KOPT-K1 (cell line): ENCODE data around the gene TCEAL7.
A peak's percentile ranks its signal among the peaks of the same experiment; 100 is the strongest.
"Not testable (repeated sequence)": the region's sequence is repeated elsewhere in the genome, so short reads cannot be mapped to it uniquely, and the experiment has no call there.

Experiments used
- H3K27ac ChIP-seq: fragments of 200-600 bp; sonication (generic); 2 replicates; pipeline ENCODE4 v1.5.1; 2016; ENCODE audit warnings: antibody characterized with exemption, mild to moderate bottlenecking, low read depth, low read length; ENCODE audit not compliant: poor library complexity, severe bottlenecking
- H3K36me3 ChIP-seq: fragments of 200-600 bp; sonication (generic); 2 replicates; pipeline ENCODE4 v1.5.1; 2017; ENCODE audit warnings: antibody characterized with exemption, mild to moderate bottlenecking, low read length, moderate library complexity; ENCODE audit not compliant: insufficient read depth
- H3K9me3 ChIP-seq: fragments of 200-600 bp; sonication (generic); 2 replicates; pipeline ENCODE4 v1.5.1; 2017; ENCODE audit warnings: antibody characterized with exemption, low read length, mild to moderate bottlenecking; ENCODE audit not compliant: insufficient read depth, poor library complexity, severe bottlenecking

The TCEAL7 gene

DNA sequence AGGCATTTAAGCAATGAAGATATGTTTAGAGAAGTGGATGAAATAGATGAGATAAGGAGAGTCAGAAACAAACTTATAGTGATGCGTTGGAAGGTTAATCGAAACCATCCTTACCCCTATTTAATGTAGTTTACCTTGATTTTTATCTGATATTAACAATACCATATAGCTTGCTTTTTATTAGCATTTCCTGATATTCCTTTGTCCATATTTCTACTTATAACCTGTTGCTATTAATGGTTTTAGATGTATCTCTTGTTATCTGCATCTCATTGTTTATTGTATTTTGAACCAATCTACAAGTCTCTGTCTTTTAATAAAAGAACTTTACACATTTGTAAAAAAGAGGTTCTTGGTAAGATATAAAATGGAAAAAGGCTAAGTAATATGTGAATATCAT lies 27.8 kb downstream of the TCEAL7 start:
- no peak overlapping the region for H3K27ac ChIP-seq
- no peaks in the 10 kb centered on the region for H3K36me3 ChIP-seq
- H3K9me3 ChIP-seq, result no peaks in the 10 kb centered on the region

DNA sequence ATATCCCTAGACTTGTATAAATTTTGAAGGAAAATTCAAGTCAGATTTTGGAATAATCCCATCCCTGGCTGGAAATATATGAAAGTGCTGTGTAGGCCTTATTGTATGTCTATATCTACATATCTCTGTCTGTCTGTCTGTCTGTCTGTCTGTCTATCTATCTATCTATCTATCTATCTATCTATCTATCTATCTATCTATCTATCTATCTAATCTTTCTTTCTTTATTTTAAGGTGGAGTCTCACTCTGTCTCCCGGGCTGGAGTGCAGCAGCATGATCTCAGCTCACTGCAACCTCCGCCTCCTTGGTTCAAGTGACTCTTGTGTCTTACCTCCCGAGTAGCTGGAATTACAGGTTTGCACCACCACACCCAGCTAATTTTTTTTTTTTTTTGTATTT lies 29.6 kb downstream of the TCEAL7 start:
- not testable (repeated sequence) for H3K36me3 ChIP-seq, H3K27ac ChIP-seq, H3K9me3 ChIP-seq

GRCh38 chrX:103360092-103360491 lies 30.1 kb downstream of the TCEAL7 start:
- Histone ChIP-seq H3K36me3 (no peaks in the 10 kb centered on the region), H3K27ac (no peak overlapping the region), H3K9me3 (no peaks in the 10 kb centered on the region)

DNA sequence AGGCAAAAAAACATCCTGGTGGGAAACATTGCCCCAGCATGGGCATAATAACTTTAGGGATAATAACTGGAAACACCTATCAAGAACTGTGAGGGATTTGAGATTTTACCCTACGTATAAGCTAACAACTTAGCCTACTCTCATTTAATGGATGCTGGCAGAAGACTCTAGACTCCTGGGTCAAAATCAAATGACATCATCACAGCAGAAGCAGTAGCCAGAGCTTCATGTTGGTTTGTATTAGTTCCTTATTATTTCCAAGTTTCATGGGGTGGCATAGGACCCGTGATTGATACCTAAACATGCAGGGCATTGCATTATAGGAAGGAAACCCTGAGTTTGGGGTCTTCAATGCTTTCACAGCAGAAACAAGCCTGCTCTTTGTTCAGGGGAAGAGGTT lies 30.9 kb downstream of the TCEAL7 start:
- H3K9me3 ChIP-seq, result no peaks in the 10 kb centered on the region
- H3K27ac ChIP-seq, result no peak overlapping the region
- H3K36me3 ChIP-seq, result no peaks in the 10 kb centered on the region

GRCh38 chrX:103361798-103362197 lies 31.8 kb downstream of the TCEAL7 start:
- H3K36me3 ChIP-seq, result no peaks in the 10 kb centered on the region
- H3K9me3 ChIP-seq, result no peaks in the 10 kb centered on the region
- H3K27ac ChIP-seq, result no peak overlapping the region

GRCh38 chrX:103362474-103362873 lies 32.4 kb downstream of the TCEAL7 start:
- H3K27ac ChIP-seq, result no peak overlapping the region
- no peaks in the 10 kb centered on the region for H3K9me3 ChIP-seq
- no peaks in the 10 kb centered on the region for H3K36me3 ChIP-seq

DNA sequence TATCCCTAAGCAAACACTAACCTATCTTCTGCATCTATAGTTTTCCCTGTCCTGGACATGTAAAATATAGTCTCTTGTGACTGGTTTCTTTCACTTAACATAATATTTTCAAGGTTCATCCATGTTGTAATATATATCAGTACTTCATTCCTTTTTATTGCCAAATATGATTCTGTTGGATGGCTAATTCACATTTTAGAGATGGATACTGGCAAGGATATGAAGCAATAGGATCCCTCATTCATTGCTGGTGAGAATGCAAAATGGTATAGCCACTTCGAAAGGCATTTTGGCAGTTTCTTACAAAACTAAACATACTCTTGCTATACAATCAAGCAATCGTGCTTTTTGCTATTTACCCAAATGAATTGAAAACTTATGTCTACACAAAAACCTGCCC lies 33.0 kb downstream of the TCEAL7 start:
- H3K36me3 ChIP-seq, result no peaks in the 10 kb centered on the region
- no peaks in the 10 kb centered on the region for H3K9me3 ChIP-seq
- no peak overlapping the region for H3K27ac ChIP-seq

- Histone ChIP-seq H3K36me3 (no peaks in the 10 kb centered on the region), H3K9me3 (no peaks in the 10 kb centered on the region), H3K27ac (no peak overlapping the region)
Measured at GRCh38 chrX:103367502-103367901, 37.5 kb downstream of the TCEAL7 start.

GRCh38 chrX:103369479-103369878 lies 39.4 kb downstream of the TCEAL7 start:
- Histone ChIP-seq H3K9me3 (no peaks in the 10 kb centered on the region), H3K27ac (no peak overlapping the region), H3K36me3 (no peaks in the 10 kb centered on the region)

DNA sequence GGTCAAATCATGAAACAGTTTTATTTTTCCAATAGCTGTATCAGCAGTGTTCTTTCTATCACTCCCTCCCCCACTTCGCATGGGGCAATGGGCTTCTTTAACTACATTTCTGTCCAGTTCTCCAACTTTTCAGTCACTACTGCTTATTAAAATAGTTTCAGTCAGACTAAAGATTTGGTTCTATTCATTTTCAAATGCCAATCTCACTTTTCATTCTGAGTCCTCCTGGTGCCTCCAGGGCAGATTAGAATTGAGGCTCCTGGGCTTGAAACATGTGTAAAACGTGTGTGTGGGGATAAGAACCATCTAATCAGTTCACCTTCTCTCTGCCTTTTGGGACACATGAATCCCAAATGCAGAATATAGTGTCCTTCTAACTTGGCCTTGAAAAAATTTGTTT lies 42.8 kb downstream of the TCEAL7 start:
- no peaks in the 10 kb centered on the region for H3K36me3 ChIP-seq
- no peak overlapping the region for H3K27ac ChIP-seq
- no peaks in the 10 kb centered on the region for H3K9me3 ChIP-seq

DNA sequence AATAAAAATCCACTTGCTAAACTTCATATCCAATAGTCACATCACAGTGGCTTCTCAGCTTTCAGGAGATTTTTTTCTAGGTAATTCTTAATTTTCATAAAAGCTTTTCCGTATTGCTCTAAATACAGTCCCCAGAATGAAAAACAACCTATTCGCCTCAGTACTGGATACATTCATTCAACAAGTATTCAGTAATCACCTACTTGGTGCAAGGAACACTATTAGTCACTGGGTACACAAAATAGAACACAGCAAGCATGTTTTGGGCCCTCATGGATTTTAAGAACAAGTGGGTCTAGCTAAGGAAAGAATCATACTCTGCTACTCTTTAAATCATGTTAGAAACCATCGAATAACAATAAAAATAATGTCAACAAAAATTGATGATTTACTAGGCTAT lies 43.5 kb downstream of the TCEAL7 start:
- no peaks in the 10 kb centered on the region for H3K36me3 ChIP-seq
- no peak overlapping the region for H3K27ac ChIP-seq
- H3K9me3 ChIP-seq, result no peaks in the 10 kb centered on the region

DNA sequence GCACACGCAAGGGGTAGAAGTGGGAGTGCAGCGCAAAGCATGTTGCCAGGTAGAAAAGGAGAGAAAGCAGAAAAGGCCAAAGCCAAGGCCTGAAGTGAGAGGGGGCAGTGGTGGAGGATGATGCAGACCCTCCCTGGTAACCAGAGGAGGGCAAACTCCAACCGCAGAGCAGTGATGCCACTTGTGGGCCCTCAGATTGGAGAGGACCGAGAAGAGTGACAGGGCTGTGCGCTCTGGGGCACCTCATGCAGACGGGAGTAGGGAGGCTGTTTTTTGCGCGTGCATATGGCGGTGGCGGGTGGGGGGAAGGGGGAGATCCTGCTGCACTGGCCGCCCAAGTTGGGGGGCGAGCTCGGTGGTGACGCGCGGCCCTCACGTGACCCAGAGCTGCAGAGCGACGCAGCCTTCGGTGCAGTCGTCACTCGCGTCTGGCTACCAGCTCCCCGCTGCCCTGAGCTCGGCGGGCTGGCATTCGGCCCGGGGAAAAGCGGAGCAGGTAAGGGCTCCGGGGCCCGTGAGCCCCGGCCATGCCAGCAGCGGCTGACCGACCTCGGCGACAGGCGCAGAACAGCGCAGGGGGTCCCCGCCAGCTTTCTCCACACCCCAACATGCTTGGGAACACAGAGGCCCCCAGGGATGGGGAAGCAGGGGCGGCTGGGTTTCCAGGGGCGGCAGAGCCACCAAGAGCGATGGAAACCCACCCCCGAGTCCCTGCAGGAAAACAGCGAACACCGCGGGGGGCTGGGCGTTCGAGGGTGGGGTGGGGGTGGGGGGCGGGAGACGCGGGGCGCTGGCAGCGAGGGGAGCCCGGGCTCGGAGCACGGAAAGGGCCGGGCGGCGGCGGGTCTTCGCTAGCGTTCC lies 46.3 kb downstream of the TCEAL7 start, which contains the start of gene BEX3:
Gene BEX3 (plus strand): TSS at position 421 of the 861 bp plus-strand sequence. CDS start 984 bp downstream, outside the sequence.
- no peaks in the 10 kb centered on the region for H3K36me3 ChIP-seq
- H3K27ac ChIP-seq, result peak within 1 kb of the TSS; percentile 14
- no peaks in the 10 kb centered on the region for H3K9me3 ChIP-seq

- Histone ChIP-seq H3K9me3 (no peaks in the 10 kb centered on the region), H3K36me3 (no peaks in the 10 kb centered on the region), H3K27ac (peak overlapping the region; percentile 14)
Measured at GRCh38 chrX:103376979-103377324, 46.9 kb downstream of the TCEAL7 start.

GRCh38 chrX:103378990-103379389 lies 49.0 kb downstream of the TCEAL7 start:
- H3K27ac ChIP-seq, result no peak overlapping the region
- H3K9me3 ChIP-seq, result no peaks in the 10 kb centered on the region
- H3K36me3 ChIP-seq, result no peaks in the 10 kb centered on the region
